Adrenal gland (tissue), 5 donors: ENCODE data around the gene NSL1.

ENCODE experiments used
- POLR2A ChIP-seq, 2 donors: fragments of 450-650 bp; IDR thresholded peaks; one replicate each; pipeline ENCODE4 v1.6.1; 2017; ENCODE audit warnings: antibody characterized with exemption in 2 of 2, mild to moderate bottlenecking in 2 of 2, moderate library complexity in 1 of 2
- TF ChIP-seq, protein P1 (sequence below), 6 experiments: fragments of 450-650 bp in 4 of 6; fragments of 200-600 bp in 2 of 6; sonication (generic) in 1 of 6; IDR thresholded peaks; 1 replicate in 5 of 6; 2 replicates in 1 of 6; pipeline versions ENCODE4 v1.5.1 to v1.8.0; 2016 to 2021; ENCODE audit warnings: antibody characterized with exemption in 6 of 6, mild to moderate bottlenecking in 2 of 6, moderate library complexity in 1 of 6
- donor health status: DM: no; HTN: no; CAD: no.

- TF ChIP-seq, protein P1, sequence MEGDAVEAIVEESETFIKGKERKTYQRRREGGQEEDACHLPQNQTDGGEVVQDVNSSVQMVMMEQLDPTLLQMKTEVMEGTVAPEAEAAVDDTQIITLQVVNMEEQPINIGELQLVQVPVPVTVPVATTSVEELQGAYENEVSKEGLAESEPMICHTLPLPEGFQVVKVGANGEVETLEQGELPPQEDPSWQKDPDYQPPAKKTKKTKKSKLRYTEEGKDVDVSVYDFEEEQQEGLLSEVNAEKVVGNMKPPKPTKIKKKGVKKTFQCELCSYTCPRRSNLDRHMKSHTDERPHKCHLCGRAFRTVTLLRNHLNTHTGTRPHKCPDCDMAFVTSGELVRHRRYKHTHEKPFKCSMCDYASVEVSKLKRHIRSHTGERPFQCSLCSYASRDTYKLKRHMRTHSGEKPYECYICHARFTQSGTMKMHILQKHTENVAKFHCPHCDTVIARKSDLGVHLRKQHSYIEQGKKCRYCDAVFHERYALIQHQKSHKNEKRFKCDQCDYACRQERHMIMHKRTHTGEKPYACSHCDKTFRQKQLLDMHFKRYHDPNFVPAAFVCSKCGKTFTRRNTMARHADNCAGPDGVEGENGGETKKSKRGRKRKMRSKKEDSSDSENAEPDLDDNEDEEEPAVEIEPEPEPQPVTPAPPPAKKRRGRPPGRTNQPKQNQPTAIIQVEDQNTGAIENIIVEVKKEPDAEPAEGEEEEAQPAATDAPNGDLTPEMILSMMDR (IDR thresholded peaks at IDR 0.05): no peak
- TF ChIP-seq POLR2A (IDR thresholded peaks at IDR 0.05): no peak
Observed at GRCh38 chr1:212759683-212760082, 31.9 kb downstream of the NSL1 start.
